Stimulated activated CD8-positive, alpha-beta memory T cell treated with anti-CD3 and anti-CD28 coated beads, Interleukin-2, amount 100 ng/mL, for 48 hours (primary cell): ENCODE measurements around the gene SLC6A19.
"Not testable (repeated sequence)": the region's sequence is repeated elsewhere in the genome, so short reads cannot be mapped to it uniquely, and the experiment has no call there.

ENCODE experiments used
- DNase-seq, 2 donors: peaks; one replicate each; pipeline ENCODE4 v3.0.0-alpha.2; 2020; ENCODE audit warnings: low read depth in 2 of 2

Gene SLC6A19

DNA sequence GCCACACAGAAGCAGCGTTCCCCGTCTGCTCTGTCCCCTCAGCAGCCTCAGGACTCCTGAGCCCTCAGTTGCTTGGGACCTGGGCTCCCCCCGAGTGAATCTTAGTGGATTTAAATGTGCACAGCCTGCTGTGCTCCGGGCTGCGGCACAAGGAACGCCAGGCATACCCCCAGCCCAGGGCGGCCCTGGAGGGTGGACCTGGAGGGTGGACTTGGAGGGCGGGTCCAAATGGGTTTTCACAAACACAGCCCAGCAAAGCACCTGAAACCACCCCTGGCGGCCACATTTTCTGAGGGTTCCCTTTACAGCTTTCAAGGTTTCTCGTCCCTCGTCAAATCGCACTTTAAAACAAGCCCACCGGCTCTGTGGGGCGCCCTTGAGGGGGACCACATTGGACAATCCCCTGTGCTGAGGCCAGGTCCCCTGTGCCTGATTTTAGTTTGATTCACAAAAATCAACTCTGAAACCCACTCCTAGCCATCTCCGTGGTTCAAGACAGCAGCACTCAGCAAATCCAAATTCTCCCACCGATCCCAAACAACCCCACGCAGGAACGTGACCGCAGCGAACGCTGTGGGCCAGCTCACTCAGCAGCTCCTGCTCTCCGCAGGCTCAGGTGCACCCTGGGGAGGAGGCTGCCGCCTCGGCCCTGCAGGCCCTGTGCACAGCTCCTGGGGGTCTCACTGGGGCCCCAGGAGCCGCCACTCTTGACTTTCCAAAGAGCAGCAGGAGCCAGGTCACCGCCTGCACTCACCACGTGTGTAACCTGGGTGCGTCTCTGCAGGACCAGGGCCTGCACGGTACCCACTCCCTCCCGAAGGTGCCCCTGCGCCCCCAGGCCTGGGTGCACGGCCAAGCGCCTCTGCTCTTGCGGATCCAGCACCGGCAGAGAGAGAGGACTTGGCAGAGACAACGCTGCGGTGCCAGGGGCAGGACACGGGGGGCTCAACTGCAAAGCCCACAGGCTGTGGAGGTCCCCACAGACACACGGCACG lies 64.4 kb downstream of the SLC6A19 start:
- no peak for DNase-seq

DNA sequence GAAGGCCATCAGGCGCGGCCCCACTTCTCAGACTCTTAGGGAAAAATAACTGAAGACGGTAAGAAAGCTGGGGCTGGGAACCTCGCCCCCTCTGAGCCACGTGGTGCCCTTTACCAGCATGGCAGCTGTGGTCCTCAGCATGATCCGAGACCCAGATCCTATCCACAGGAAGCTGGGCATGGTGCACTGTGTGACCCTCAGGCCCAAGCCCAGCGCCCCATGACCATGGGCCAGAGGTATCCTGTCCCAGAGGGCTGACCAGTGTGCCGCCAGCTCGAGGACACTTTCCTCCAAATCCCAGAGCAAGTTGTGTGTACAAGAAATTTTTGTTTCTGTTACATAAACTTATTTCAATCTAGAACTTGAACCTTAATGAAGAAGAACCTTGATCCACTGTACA lies 65.4 kb downstream of the SLC6A19 start:
- DNase-seq = no peak

DNA sequence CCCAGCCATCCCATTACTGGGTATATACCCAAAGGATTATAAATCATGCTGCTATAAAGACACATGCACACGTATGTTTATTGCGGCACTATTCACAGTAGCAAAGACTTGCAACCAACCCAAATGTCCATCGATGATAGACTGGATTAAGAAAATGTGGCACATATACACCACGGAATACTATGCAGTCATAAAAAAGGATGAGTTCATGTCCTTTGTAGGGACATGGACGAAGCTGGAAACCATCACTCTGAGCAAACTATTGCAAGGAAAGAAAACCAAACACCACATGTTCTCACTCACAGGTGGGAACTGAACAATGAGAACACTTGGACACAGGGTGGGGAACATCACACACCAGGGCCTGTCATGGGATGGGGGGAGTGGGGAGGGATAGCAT lies 66.1 kb downstream of the SLC6A19 start:
- DNase-seq = not testable (repeated sequence)

DNA sequence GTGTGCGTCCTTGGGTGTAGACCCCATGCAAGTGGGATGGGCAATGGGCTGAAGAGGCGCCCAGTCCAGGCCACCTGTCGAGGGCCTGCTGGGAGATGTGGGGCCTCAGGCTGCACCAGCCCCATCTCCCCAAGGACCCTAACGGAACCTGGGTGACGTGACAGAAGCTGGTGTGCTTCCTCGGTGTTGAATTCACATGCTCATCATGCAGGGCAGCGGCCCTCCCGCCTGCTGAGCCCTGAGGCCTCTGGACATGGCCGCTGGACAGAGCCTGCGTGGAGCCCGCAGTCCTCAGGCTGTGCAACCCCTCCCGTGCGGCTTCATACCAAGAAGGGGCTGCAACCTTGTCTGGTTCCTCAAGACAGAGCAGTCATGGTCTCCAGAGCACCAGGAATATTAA lies 66.7 kb downstream of the SLC6A19 start:
- no peak for DNase-seq

DNA sequence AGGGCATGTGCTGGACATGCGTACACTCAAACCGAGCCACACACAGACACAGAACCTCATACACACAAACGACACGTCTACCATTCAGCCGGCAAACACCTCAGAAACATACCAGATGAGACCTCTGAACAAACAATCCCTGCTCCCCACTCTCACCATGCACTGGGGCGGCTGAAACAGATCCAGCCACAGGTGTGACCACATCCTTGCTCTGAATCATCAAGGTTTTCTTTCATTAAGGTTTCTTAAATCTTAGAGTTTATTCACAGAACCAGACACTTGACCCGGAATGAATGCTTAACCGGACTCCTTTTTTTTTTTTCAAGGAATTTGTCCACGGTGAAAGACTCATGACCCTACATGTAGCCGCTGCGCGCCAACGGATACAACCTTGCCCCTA lies 67.3 kb downstream of the SLC6A19 start:
- peak; percentile 14 to 20 for DNase-seq

DNA sequence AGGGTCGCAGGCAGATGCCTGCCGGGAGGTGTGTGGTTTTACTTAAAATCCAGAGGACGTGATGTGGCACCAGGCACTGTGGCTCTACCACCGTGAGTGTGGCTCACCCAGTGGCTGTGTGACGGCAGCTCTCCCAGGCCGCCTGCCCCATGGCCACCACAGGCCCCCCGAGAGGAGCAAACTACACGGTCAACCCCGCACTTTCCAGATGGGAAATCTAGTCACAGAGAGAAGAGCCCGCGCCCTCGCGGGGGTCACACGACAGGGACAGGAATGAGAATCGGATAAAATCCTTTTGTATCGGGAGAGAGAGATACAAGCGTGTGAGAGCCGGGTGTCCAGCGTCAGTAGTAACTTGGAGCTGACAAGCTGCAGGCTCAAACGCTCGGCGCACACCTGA lies 69.0 kb downstream of the SLC6A19 start:
- no peak for DNase-seq

DNA sequence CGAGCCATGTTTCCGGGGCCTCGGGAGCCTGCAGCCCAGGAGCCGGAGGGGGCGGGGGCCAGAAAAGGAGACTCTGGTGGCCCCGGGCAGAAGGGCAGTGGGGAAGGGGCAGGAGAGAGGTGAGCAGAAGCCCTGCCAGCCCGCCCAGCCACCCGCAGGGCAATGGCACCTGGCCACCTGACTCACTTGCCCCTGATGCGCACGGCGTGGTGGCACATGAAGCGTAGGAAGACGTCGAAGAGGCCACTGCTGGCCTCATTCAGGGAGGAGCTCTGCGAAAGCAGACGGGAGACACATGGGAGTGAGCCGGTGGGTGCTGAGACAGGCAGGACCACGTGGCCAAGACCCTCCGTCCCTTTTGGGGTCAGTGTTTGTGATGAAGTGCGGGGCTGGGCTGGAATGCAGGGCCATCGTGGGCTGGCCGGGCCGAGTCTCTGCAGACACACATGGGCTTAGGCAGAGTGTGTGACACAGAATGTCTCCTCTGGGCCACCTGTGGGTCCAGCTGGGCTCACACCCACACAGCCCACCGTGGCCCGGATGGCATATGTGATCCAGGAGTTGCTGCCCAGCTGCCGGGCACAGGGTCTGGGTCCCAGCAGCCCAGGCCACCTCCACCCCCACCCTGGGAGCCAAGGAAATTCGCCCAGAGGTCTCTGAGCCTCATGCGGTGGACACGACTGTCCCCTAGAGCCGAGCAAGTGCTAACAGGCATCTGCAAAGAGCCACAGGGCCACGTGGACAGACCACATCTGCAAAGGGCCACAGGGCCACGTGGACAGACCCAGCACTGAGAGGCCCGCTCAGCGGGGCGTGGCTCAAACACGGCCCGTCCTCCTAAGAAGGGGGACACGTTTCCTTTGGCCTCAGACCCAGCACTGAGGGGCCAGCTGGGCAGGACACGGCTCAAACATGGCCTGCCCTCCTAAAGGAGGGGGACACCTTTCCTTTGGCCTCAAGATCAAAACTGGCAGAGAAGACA lies 69.8 kb downstream of the SLC6A19 start:
- DNase-seq = no peak

DNA sequence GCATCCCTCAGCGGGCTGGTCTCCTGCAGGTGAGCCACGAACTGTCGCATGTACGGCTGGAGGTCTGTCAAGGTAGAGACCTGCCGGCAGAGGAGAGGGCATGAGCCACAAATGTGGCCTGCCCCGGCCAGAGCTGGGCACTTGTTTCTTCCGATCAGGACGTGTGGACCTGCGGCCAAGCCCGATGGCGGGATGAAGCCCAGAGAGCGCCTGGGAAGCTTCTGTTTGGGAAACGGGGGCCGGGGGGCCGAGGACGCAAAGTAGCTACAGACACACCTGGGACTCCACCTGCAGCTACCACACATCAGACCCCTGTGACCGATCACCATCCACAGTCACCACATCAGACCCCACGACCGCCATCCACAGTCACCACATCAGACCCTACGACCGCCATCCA lies 70.8 kb downstream of the SLC6A19 start:
- no peak for DNase-seq

DNA sequence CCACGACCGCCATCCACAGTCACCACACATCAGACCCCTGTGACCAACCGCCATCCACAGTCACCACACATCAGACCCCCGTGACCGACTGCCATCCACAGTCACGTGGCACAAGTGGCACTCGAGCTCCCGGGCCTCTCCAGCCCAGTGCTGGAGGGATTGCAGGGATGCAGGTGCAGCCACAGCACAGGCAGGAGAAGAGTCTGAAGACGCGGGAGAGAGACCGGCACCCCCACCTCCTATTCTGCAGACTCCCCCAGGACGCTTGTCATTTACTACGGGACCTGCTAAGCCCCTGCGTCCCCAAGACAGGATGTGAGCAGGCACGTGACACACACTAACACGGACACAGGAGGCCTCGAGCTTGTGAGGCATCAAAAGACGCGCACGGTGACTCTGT lies 72.3 kb downstream of the SLC6A19 start:
- DNase-seq = no peak

DNA sequence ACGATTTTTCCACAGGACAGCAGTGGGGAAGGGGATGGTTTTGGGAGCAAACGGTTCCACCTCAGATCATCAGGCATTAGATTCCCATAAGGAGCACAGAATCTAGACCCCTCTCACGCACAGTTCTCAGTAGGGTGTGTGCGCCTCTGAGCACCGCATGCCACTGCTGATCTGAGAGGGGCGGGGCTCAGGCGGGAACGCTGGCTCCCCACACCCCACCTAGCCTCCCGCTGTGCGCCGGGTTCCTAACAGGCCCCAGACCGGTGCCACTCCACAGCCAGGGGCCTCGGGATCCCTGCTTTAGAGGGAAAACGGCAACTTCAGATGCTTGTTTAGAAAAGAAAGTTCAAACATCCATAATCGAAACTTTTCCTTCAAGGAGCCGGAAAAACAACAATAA lies 73.1 kb downstream of the SLC6A19 start:
- DNase-seq = no peak
